NCI-H1930 (cell line): Measurements from ENCODE around the gene DHDH.

Experiments
- DNase-seq, 2 experiments: peaks; one replicate each; lab custom pipeline; 2025; lab: John Stamatoyannopoulos, UW

Gene DHDH

GRCh38 chr19:48967346-48968178 is 34.1 kb downstream of the DHDH start:
- no peak for DNase-seq

GRCh38 chr19:48968179-48968661 is 34.7 kb downstream of the DHDH start:
- DNase-seq: no peak

GRCh38 chr19:48968813-48969218 is 35.3 kb downstream of the DHDH start:
- no peak for DNase-seq

GRCh38 chr19:48969276-48970138 is 36.0 kb downstream of the DHDH start:
- DNase-seq: no peak

DNA sequence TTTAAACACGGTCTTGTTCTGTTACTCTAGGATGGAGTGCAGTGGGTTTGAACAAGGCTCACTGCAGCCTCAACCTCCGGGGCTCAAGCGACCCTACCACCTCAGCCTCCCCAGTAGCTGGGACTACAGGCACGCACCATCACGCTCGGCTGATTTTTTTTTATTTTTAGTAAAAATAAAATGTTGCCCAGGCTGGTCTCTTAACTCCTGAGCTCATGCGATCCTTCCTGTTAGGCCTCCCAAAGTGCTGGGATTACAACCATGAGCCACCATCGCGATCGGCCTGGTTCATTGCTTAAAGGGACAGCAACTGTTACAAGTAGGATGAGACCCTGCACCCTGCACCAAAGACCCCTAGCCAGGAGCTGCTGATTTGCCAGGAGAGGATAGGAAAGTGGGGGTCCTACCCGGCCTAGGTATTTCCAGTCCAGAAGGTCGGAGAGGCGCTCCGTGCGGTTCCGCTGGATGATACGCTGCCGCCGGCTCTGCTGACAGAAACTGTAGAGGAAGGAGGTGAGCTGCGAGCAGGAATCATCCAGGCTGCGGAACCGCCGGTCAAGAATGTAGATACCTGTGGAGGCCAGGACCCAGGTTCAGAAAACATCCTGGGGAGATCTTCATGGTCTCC is 36.8 kb downstream of the DHDH start:
- DNase-seq: no peak

GRCh38 chr19:48970923-48971395 is 37.5 kb downstream of the DHDH start:
- peak; percentile 39 to 63 for DNase-seq

GRCh38 chr19:48975947-48976847 is 42.7 kb downstream of the DHDH start:
- DNase-seq: peak in 1 of 2 experiments; percentile 40

- no peak for DNase-seq
Observed at GRCh38 chr19:48977061-48977460, 43.6 kb downstream of the DHDH start.

DNA sequence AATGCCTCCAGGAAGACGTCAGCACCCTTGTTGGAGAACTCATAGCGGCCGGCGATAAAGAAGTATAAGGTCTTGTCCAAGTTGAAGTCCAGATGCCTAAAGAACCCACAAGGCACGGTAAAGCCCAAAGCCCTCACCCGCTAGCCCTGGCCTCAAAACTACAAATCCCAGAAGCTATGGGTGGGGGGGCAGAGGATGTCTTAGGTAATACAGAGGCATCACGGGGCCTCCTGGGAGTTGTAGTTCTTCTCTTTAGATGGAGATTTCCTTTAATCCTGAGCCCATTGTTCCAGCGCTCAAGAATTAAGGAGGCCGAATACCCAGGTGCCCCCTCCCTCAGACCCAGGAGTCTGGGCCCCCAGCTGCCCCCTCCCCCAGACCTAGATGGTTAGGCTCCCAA is 48.8 kb downstream of the DHDH start:
- DNase-seq: no peak

DNA sequence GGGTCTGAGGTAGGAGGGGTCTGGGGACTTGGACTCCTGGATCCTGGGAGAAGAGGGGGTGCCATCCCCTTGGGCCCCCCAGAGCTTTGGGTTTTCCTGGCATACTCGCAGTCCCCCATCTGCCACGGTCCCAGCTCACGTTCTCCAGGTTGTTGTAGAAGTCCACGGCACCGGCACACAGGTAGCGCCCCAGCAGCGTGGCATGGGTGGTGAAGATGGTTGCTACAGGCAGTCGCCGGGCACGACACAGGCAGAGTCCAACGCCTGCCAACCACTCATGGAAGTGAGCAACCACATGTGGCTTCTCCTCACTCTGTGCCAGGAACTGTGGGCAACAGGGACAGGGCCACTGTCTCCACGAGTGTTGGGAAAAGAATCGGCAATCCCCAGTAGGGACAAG is 52.2 kb downstream of the DHDH start:
- DNase-seq: no peak

DNA sequence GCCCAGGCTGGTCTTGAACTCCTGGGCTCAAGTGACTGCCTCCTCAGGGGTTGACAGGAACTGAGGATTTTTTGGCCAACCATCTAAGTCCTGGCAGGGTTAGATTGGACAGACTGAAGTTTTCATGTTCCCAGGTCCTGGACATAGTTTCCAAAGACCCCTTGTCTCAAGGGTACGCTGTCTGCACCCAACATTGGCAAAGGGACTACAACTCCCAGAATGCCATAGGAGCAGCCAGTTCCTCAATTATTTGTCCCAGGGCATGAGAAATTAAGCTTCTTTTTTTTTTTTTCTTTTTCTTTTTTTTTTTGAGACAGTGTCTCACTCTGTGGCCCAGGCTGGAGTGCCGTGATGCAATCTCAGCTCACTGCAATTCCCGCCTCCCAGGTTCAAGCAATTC is 52.7 kb downstream of the DHDH start:
- no peak for DNase-seq

GRCh38 chr19:48987323-48987722 is 53.8 kb downstream of the DHDH start:
- no peak for DNase-seq

GRCh38 chr19:48988286-48988685 is 54.8 kb downstream of the DHDH start:
- no peak for DNase-seq

DNA sequence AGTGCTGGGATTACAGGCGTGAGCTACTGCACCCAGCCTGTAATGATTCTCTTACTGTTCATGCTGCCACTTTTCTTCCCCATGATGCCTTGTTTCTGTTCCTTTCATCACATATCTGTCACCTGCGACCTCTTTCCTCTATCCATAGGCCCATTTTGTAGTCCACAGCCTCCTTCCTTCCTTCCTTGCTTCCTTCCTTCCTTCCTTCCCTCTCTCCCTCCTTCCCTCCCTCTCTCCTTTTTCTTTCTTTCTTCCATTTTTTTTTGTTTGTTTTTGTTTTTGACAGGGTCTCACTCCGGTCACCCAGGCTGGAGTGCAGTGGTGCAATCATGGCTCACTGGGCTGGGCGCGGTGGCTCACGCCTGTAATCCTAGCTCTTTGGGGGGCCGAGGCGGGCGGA is 55.4 kb downstream of the DHDH start:
- DNase-seq: no peak

DNA sequence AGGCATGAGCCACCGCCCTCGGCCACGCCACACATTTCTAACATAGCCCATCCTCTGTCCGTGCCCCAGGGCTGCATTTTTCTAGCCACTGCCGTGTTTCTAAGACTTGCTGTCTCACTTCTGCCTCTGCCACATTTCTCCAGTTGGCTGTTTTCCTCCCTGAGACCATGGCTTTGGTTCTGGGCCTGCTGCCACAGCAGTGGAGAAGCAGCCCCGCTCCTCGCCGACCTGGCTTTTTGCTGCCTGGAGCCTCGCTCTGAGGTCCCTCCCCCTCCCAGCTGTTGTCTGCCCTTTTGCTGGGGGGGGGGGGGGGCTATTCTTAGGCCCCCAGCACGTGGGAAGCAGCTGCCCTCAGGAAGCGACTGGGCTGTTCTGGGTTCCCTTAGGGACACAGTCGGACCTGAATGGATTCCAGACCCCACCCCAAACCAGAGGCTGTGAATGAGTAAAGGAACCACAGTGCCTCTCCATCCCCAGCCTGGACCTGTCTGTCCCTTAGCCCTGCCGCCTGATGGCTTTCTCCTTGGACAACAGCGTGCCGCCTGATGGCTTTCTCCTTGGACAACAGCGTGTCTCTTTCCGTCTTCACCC is 56.3 kb downstream of the DHDH start:
- DNase-seq: no peak

DNA sequence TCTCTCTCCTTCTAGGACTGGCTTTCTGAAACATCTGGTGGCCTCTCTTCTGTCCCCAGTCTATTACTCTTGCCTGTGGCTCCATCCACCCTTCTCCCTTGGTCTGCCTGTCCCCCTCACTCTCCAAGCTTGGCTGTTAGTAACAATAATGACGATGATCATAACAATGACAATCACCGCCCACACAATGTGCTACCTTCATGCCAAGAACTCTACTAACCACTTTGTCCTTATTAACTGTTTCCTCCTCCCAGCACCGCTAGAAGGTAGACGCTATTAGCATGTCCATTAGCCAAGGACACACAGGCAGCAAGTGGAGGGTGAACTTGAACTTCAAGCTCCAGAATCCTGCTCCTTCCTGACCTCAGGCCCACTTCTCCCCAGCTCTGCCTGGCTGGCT is 56.9 kb downstream of the DHDH start:
- DNase-seq: no peak

- no peak for DNase-seq
Observed at GRCh38 chr19:48991011-48991609, 57.6 kb downstream of the DHDH start.

- no peak for DNase-seq
Observed at GRCh38 chr19:48991873-48992580, 58.5 kb downstream of the DHDH start.

- no peak for DNase-seq
Observed at GRCh38 chr19:48992581-48993174, 59.2 kb downstream of the DHDH start.
